H1 (cell line): ENCODE results near the gene GALP. TPM values are rescaled to one million over a fixed set of nuclear protein-coding genes. Genes with fewer than 3 reads are reported as not detected.

Experiments used
- FOSL1 ChIP-seq: IDR thresholded peaks from 2 replicates; pipeline ENCODE4 v1.6.1; 2011; ENCODE audit warnings: mild to moderate bottlenecking, low read depth, low read length, moderate library complexity; ENCODE audit not compliant: insufficient read depth
- NRF1 ChIP-seq: IDR thresholded peaks from 2 replicates; pipeline ENCODE4 v1.6.1; 2011; ENCODE audit warnings: mild to moderate bottlenecking, low read depth, low read length, improper control_type of control experiment
- POLR2A ChIP-seq, 2 experiments: IDR thresholded peaks; 1 replicate in 1 of 2; 2 replicates in 1 of 2; pipeline ENCODE4 v1.6.1; 2011; ENCODE audit warnings: low read depth in 2 of 2, low read length in 2 of 2, mild to moderate bottlenecking in 2 of 2; ENCODE audit errors: control extremely low read depth in 1 of 2
- POLR2AphosphoS5 ChIP-seq: IDR thresholded peaks from 2 replicates; pipeline ENCODE4 v1.6.1; 2011; ENCODE audit warnings: low read depth, low read length
- SIN3A ChIP-seq, 2 experiments: IDR thresholded peaks in 1 of 2; conservative IDR thresholded peaks in 1 of 2; 2 replicates each; pipeline ENCODE4 v1.6.1; 2011 to 2012; ENCODE audit warnings: low read length in 2 of 2, improper control_type of control experiment in 1 of 2, low read depth in 1 of 2, mild to moderate bottlenecking in 1 of 2
- SP1 ChIP-seq: IDR thresholded peaks from 2 replicates; pipeline ENCODE4 v1.6.1; 2011; ENCODE audit warnings: low read depth, low read length
- SRF ChIP-seq: IDR thresholded peaks from 2 replicates; pipeline ENCODE4 v1.6.1; 2011; ENCODE audit warnings: mild to moderate bottlenecking, low read depth, low read length, moderate library complexity
- SUZ12 ChIP-seq: fragments of 200-600 bp; sonication (generic); IDR thresholded peaks from 2 replicates; pipeline ENCODE4 v1.6.1; 2012; ENCODE audit warnings: mild to moderate bottlenecking, inconsistent platforms, low read length, moderate library complexity, mixed read lengths
- TCF12 ChIP-seq: IDR thresholded peaks from 2 replicates; pipeline ENCODE4 v1.6.1; 2011; ENCODE audit warnings: low read depth, mild to moderate bottlenecking, low read length
- polyA plus RNA-seq, 7 experiments: library from polyadenylated mRNA; depleted of rRNA in 3 of 7; stranded (reverse) in 5 of 7; unstranded in 2 of 7; fragments of >200 nt in 5 of 7; fragments of 200-250 nt in 2 of 7; gene quantifications; 1 replicate in 5 of 7; 2 replicates in 1 of 7; 4 replicates in 1 of 7; pipeline versions ENCODE4 v1.2.1 to v1.2.3, GENCODE V29; 2011 to 2013; ENCODE audit warnings: missing spikeins in 2 of 7, mixed read lengths in 2 of 7
- total RNA-seq: library from RNA; stranded (reverse); fragmentation: NEBNext Ultra II Directional; extraction: Animal tissue kit (Norgen Biotek cat#: 25700); gene quantifications from 2 replicates; pipeline ENCODE4 v1.2.1, GENCODE V29; 2021
- TF ChIP-seq, protein P1 (sequence below), 3 experiments: IDR thresholded peaks; 1 replicate in 2 of 3; 2 replicates in 1 of 3; pipeline versions ENCODE4 v1.5.1 to v1.6.1; 2011; ENCODE audit warnings: low read length in 3 of 3, mild to moderate bottlenecking in 3 of 3, inconsistent platforms in 2 of 3, low read depth in 1 of 3, moderate library complexity in 1 of 3; ENCODE audit not compliant: insufficient read depth in 1 of 3; ENCODE audit errors: control extremely low read depth in 1 of 3
- TF ChIP-seq, protein P2 (sequence below): IDR thresholded peaks from 2 replicates; pipeline ENCODE4 v1.6.1; 2012; ENCODE audit warnings: low read length, inconsistent platforms

GALP gene
- total and polyA plus RNA-seq, 2 of the 8 experiments (the other 6 are each of a cell fraction or from before 2014, with no cell fraction given) = 0.14 TPM; not detected in 1

DNA sequence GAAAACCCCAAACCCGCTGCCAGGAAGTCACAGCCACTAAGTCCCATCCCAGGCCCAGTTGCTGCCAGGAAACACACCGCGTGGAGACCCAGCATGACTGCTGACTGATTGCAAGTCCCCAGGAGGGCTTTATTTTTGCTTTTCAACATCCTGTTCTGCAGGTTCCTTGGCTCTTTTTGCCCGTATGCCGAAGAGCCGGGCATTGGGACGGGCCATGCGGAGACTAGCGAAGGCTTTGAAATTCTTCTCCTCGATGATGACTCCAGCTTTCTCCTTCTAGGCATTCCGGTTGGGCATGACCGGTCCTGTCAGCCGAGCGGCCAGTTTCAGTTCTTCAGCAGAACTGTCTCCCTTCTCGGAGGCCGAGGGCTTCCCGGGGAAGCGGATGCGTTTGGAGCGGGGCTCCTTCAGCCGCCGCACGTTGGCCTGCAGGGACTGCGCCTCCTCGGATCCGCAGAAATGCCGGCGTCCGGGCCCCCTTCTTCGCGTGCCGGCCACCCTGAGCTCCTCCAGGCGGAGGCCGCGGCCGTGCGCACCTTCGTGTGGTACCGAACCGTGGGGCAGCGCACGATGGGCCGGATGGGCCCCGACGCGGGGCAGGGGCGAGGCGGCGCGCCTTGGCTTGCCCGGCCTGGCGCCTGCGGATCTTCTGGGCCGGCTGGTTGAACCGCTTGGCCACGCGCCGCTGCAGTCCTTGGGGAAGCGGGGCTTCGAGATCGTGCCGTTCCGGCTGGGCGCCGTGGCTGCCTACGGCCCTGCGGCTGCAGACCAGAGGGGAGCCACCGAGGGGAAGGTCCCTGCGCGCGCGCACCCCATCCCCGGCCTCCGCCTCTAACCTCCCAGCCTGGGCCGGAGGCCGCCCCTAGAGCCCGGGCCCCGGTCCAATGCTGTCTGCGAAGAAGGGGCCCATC is 41.5 kb downstream of the GALP start (continued):
- TF ChIP-seq, protein P1, sequence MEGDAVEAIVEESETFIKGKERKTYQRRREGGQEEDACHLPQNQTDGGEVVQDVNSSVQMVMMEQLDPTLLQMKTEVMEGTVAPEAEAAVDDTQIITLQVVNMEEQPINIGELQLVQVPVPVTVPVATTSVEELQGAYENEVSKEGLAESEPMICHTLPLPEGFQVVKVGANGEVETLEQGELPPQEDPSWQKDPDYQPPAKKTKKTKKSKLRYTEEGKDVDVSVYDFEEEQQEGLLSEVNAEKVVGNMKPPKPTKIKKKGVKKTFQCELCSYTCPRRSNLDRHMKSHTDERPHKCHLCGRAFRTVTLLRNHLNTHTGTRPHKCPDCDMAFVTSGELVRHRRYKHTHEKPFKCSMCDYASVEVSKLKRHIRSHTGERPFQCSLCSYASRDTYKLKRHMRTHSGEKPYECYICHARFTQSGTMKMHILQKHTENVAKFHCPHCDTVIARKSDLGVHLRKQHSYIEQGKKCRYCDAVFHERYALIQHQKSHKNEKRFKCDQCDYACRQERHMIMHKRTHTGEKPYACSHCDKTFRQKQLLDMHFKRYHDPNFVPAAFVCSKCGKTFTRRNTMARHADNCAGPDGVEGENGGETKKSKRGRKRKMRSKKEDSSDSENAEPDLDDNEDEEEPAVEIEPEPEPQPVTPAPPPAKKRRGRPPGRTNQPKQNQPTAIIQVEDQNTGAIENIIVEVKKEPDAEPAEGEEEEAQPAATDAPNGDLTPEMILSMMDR (IDR thresholded peaks at IDR 0.05; ENCODE audit: control extremely low read depth in 1 of 3, insufficient read depth in 1 of 3, low read depth in 1 of 3, low read length in 3 of 3) = no peak
- TF ChIP-seq FOSL1 (no peak), SP1 (no peak), SIN3A (conservative IDR thresholded peaks at IDR 0.05 in 1 of 2, IDR thresholded peaks at IDR 0.05 in 1 of 2; ENCODE audit: low read depth in 1 of 2, low read length in 2 of 2) (no peak), SUZ12 (no peak), POLR2AphosphoS5 (0 out of 2 replicates have a peak, but pooled peaks have one; percentile 8), TCF12 (no peak), POLR2A (IDR thresholded peaks at IDR 0.05; ENCODE audit: control extremely low read depth in 1 of 2, low read depth in 2 of 2, low read length in 2 of 2) (peak in 1 of 2 experiments; percentile 22; a peak in 1 of 3 replicates), SRF (no peak), NRF1 (no peak)
- TF ChIP-seq, protein P2, sequence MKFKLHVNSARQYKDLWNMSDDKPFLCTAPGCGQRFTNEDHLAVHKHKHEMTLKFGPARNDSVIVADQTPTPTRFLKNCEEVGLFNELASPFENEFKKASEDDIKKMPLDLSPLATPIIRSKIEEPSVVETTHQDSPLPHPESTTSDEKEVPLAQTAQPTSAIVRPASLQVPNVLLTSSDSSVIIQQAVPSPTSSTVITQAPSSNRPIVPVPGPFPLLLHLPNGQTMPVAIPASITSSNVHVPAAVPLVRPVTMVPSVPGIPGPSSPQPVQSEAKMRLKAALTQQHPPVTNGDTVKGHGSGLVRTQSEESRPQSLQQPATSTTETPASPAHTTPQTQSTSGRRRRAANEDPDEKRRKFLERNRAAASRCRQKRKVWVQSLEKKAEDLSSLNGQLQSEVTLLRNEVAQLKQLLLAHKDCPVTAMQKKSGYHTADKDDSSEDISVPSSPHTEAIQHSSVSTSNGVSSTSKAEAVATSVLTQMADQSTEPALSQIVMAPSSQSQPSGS = no peak
